GM21515 (cell line): Measurements from ENCODE around the gene C18orf63.

ENCODE experiments used
- ATAC-seq: cut with Tn5 transposase; IDR thresholded peaks from one replicate; pipeline ENCODE4 v1.9.1; 2021; ENCODE audit not compliant: unreplicated experiment

C18orf63 gene

DNA sequence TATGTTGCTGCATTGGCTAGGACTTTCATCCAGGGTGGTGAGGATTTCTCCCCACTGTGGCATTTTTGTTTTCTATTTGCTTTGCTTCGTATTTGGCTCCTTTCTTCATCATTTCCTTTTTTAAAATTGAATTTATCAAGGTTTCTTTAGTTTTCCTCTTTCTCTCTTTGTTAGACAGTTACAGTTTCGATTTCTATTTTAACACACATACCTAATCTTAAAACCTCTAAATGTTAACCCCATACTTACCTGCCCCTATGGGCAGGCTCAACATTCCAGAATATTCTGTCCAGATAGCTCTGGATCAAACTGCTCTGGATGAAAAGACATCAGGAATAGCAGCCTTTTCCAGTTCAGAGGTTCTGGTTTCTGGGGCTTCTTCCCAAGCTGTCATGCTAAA is 92.2 kb downstream of the C18orf63 start:
- ATAC-seq = no peak
